Endothelial cell of umbilical vein (primary cell): ENCODE measurements around the gene OR56A3. TPM values are rescaled to one million over a fixed set of nuclear protein-coding genes. Genes with fewer than 3 reads are reported as not detected.
A peak's percentile ranks its signal among the peaks of the same experiment; 100 is the strongest.

Experiments used
- BruUV-seq: library from RNA; stranded (reverse); fragments of 400-500 nt; replicated peaks from 2 replicates; lab custom pipeline; 2021; lab: Mats Ljungman, UMichigan
- CTCF ChIA-PET: fragments of 300-600, 350-600 bp; sonication (Branson Sonifier 250); formaldehyde crosslinking; loops from one replicate; lab custom pipeline; 2021; ENCODE audit warnings: antibody characterized with exemption, inconsistent platforms; lab: Charles Lee
- POLR2A ChIA-PET: fragments of 300-600, 350-600 bp; sonication (Branson Sonifier 250); formaldehyde crosslinking; loops from one replicate; lab custom pipeline; 2021; ENCODE audit warnings: antibody characterized with exemption, inconsistent platforms; lab: Charles Lee
- DNase-seq: peaks from one replicate; pipeline ENCODE4 v3.0.0-alpha.2; 2011; ENCODE audit warnings: low read depth, low spot score
- FAIRE-seq: peaks from 2 replicates; lab custom pipeline; 2011; peaks lifted over from hg19 to GRCh38; lab: Jason Lieb, UNC
- H2AFZ ChIP-seq: 2 replicates; pipeline ENCODE4 v1.6.0; 2012; ENCODE audit warnings: low read depth, low read length, control low read depth, inconsistent platforms
- H3K27ac ChIP-seq: 2 replicates; pipeline ENCODE4 v1.5.1; 2011; ENCODE audit warnings: low read depth, mild to moderate bottlenecking, control low read depth, low read length, moderate library complexity; ENCODE audit not compliant: insufficient read depth
- H3K27me3 ChIP-seq, 2 experiments: 2 replicates each; pipeline versions ENCODE4 v1.6.0 to v1.6.1; 2011; ENCODE audit warnings: low read length in 2 of 2, mixed read lengths in 1 of 2; ENCODE audit not compliant: control insufficient read depth in 2 of 2, insufficient read depth in 2 of 2
- H3K36me3 ChIP-seq, 2 experiments: 2 replicates in 1 of 2; 3 replicates in 1 of 2; pipeline ENCODE4 v1.5.1; 2011; ENCODE audit warnings: low read length in 2 of 2, mild to moderate bottlenecking in 1 of 2, moderate library complexity in 1 of 2; ENCODE audit not compliant: control insufficient read depth in 2 of 2, insufficient read depth in 2 of 2; ENCODE audit errors: extremely low read depth in 1 of 2
- H3K4me1 ChIP-seq: 3 replicates; pipeline ENCODE4 v1.5.1; 2011; ENCODE audit warnings: mild to moderate bottlenecking, low read length; ENCODE audit not compliant: control insufficient read depth, insufficient read depth; ENCODE audit errors: extremely low read depth
- H3K4me2 ChIP-seq: 2 replicates; pipeline ENCODE4 v1.6.1; 2011; ENCODE audit warnings: low read length, control low read depth, mixed read lengths; ENCODE audit not compliant: insufficient read depth
- H3K4me3 ChIP-seq, 3 experiments: fragments of 200-600 bp in 1 of 3; sonication (generic), shearing (Covaris generic) in 1 of 3; replicated peaks in 1 of 3; 2 replicates each; pipeline ENCODE4 v1.5.1; 2011 to 2016; ENCODE audit warnings: control low read depth in 3 of 3, low read length in 3 of 3, mild to moderate bottlenecking in 2 of 3, inconsistent platforms in 1 of 3, low read depth in 1 of 3, moderate library complexity in 1 of 3; ENCODE audit not compliant: insufficient read depth in 1 of 3
- H3K79me2 ChIP-seq: 2 replicates; pipeline ENCODE4 v1.6.0; 2012; ENCODE audit warnings: low read length, inconsistent platforms; ENCODE audit not compliant: control insufficient read depth, insufficient read depth
- H3K9ac ChIP-seq: replicated peaks from 2 replicates; pipeline ENCODE3; 2011; ENCODE audit warnings: low read length, control low read depth; ENCODE audit not compliant: insufficient read depth; ENCODE audit errors: extremely low read depth
- H3K9me1 ChIP-seq: replicated peaks from 3 replicates; pipeline ENCODE4 v1.6.0; 2011; ENCODE audit warnings: mild to moderate bottlenecking, low read length; ENCODE audit not compliant: control insufficient read depth, insufficient read depth; ENCODE audit errors: extremely low read depth
- H3K9me3 ChIP-seq: replicated peaks from 2 replicates; pipeline ENCODE4 v1.5.1; 2012; ENCODE audit warnings: low read length, inconsistent platforms; ENCODE audit not compliant: control insufficient read depth, insufficient read depth
- H4K20me1 ChIP-seq: replicated peaks from 2 replicates; pipeline ENCODE3; 2011; ENCODE audit warnings: mild to moderate bottlenecking, low read length; ENCODE audit not compliant: control insufficient read depth, insufficient read depth; ENCODE audit errors: extremely low read depth
- CTCF ChIP-seq, 2 donors: IDR thresholded peaks; 1 replicate in 1 of 2; 2 replicates in 1 of 2; pipeline ENCODE4 v1.5.1; 2011; ENCODE audit warnings: low read length in 2 of 2, mild to moderate bottlenecking in 2 of 2, moderate library complexity in 2 of 2, control low read depth in 1 of 2, inconsistent platforms in 1 of 2, low read depth in 1 of 2; ENCODE audit not compliant: insufficient read depth in 1 of 2; ENCODE audit errors: extremely low read depth in 1 of 2
- FOS ChIP-seq: IDR thresholded peaks from 2 replicates; pipeline ENCODE4 v1.6.1; 2011; ENCODE audit warnings: mild to moderate bottlenecking, low read length, moderate library complexity, borderline replicate concordance; ENCODE audit not compliant: insufficient read depth
- GATA2 ChIP-seq: IDR thresholded peaks from 2 replicates; pipeline ENCODE4 v1.7.0; 2011; ENCODE audit warnings: low read depth, mild to moderate bottlenecking, moderate library complexity, mixed read lengths, low read length; ENCODE audit not compliant: insufficient read length, insufficient read depth
- JUN ChIP-seq: IDR thresholded peaks from 2 replicates; pipeline ENCODE4 v1.6.1; 2011; ENCODE audit warnings: borderline replicate concordance, low read depth; ENCODE audit not compliant: insufficient read length, insufficient read depth
- MAX ChIP-seq: IDR thresholded peaks from 2 replicates; pipeline ENCODE4 v1.6.1; 2011; ENCODE audit not compliant: insufficient read depth, insufficient read length
- MYC ChIP-seq: IDR thresholded peaks from one replicate; pipeline ENCODE4 v1.6.1; 2011; ENCODE audit warnings: mild to moderate bottlenecking, low read depth, low read length
- POLR2A ChIP-seq: IDR thresholded peaks from 2 replicates; pipeline ENCODE4 v1.6.1; 2012; ENCODE audit warnings: low read depth, mild to moderate bottlenecking, control low read depth, low read length
- POLR2AphosphoS5 ChIP-seq: IDR thresholded peaks from 2 replicates; pipeline ENCODE4 v1.6.1; 2012; ENCODE audit warnings: low read depth, mild to moderate bottlenecking, control low read depth, low read length, moderate library complexity; ENCODE audit not compliant: insufficient read depth
- dilution Hi-C: fragments of 300-500 bp; cut with MboI; formaldehyde crosslinking; loops from one replicate; pipeline ENCODE4 v1.15.0; 2019; ENCODE audit warnings: low sequenced_read_pairs; ENCODE audit not compliant: extremely low pct_ligation_motif_present
- intact Hi-C: fragments of 100-400 bp; cut with micrococcal nuclease; formaldehyde crosslinking; loops from one replicate; pipeline ENCODE4 v1.10.0; 2022
- polyA plus RNA-seq, 4 experiments: library from polyadenylated mRNA; depleted of rRNA in 3 of 4; stranded (reverse) in 3 of 4; unstranded in 1 of 4; fragments of >200 nt; gene quantifications; 2 replicates each; pipeline versions ENCODE4 v1.2.1 to v1.2.3, GENCODE V29; 2011 to 2012; ENCODE audit warnings: missing spikeins in 1 of 4
- total RNA-seq: library from RNA; stranded (reverse); gene quantifications from 2 replicates; pipeline ENCODE4 v1.2.3, GENCODE V29; 2021

OR56A3 gene
- total and polyA plus RNA-seq, 2 donors (not counting 3 experiments of a cell fraction or from before 2014, with no cell fraction given), result not detected

- H3K27ac ChIP-seq, result no peak overlapping the region
- H3K9ac ChIP-seq, result no peak overlapping the region
- dilution Hi-C loops (no loop called here), intact Hi-C loops (no loop called here)
- no peaks in the 10 kb centered on the region for H3K36me3 ChIP-seq
- H3K4me2 ChIP-seq, result no peak overlapping the region
- no peak overlapping the region for H3K4me3 ChIP-seq
- FAIRE-seq (no peak), DNase-seq (no peak)
- no TSS peak for BruUV-seq
- no peak for TF ChIP-seq MYC
- TF ChIP-seq FOS, result no peak
- TF ChIP-seq GATA2, result no peak
- no peak for TF ChIP-seq POLR2A
- peak; percentile 16 for TF ChIP-seq JUN
- no peaks in the 10 kb centered on the region for H4K20me1 ChIP-seq
- H3K27me3 ChIP-seq, result no peaks in the 10 kb centered on the region
- H3K4me1 ChIP-seq, result no peaks in the 10 kb centered on the region
- H3K79me2 ChIP-seq, result no peaks in the 10 kb centered on the region
- CTCF ChIA-PET, result no interaction called here
- no peak overlapping the region for H2AFZ ChIP-seq
- H3K9me1 ChIP-seq, result no peaks in the 10 kb centered on the region
- no peaks in the 10 kb centered on the region for H3K9me3 ChIP-seq
- POLR2A ChIA-PET, result no interaction called here
These were observed 19.2 kb upstream of the OR56A3 start for GRCh38 chr11:5922749-5923426.

DNA sequence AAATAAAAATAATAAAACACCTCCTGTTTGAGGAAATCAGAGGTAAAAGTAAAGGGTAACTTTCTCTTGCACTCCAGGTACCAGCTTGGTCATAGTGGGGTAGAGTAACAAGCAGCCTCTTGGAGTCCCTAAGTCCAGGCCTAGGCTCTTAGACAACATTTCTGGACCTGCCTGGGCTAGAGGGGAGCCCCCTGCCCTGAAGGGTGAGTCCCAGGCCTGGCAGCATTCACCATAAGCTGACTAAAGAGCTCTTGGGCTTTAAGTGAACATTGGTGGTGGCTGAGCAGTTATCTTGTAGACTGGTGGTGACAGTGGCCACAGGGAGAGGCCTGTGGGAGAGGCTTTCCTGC lies 18.6 kb upstream of the OR56A3 start:
- Histone ChIP-seq H3K4me1 (no peaks in the 10 kb centered on the region), H3K9me3 (no peaks in the 10 kb centered on the region), H3K4me2 (no peak overlapping the region), H3K9me1 (no peaks in the 10 kb centered on the region), H3K4me3 (no peak overlapping the region), H4K20me1 (no peaks in the 10 kb centered on the region), H3K79me2 (no peaks in the 10 kb centered on the region), H3K27me3 (no peaks in the 10 kb centered on the region), H3K9ac (no peak overlapping the region), H3K36me3 (no peaks in the 10 kb centered on the region), H2AFZ (no peak overlapping the region), H3K27ac (no peak overlapping the region)
- TF ChIP-seq POLR2A (no peak), GATA2 (no peak), CTCF (IDR thresholded peaks at IDR 0.05; ENCODE audit: extremely low read depth in 1 of 2, insufficient read depth in 1 of 2, low read depth in 1 of 2, low read length in 2 of 2) (no peak), MYC (no peak), MAX (no peak), POLR2AphosphoS5 (no peak)
- dilution Hi-C loops, result no loop called here
- intact Hi-C loops, result no loop called here
- ChIA-PET POLR2A (no interaction called here), CTCF (no interaction called here)
- no TSS peak for BruUV-seq
- FAIRE-seq (no peak), DNase-seq (no peak)
